ENCODE results near the gene STK40.

DNA sequence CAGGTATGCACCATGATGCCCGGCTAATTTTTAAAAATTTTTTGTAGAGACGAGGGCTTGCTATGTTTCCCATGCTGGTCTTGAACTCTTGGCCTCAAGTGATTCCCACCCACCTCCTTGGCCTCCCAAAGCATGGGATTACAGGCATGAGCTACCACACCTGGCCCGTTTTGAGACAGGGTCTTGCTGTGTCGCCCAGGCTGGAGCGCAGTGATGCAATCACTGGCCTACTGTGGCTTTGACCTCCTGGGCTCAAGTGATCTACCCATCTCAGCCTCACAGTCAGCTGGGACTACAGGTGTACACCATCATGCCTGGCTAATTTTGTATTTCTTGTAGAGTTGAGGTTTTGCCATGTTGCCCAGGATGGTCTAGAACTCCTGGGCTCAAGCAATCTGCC is 87.1 kb downstream of the STK40 start:
- TF ChIP-seq, protein P1, sequence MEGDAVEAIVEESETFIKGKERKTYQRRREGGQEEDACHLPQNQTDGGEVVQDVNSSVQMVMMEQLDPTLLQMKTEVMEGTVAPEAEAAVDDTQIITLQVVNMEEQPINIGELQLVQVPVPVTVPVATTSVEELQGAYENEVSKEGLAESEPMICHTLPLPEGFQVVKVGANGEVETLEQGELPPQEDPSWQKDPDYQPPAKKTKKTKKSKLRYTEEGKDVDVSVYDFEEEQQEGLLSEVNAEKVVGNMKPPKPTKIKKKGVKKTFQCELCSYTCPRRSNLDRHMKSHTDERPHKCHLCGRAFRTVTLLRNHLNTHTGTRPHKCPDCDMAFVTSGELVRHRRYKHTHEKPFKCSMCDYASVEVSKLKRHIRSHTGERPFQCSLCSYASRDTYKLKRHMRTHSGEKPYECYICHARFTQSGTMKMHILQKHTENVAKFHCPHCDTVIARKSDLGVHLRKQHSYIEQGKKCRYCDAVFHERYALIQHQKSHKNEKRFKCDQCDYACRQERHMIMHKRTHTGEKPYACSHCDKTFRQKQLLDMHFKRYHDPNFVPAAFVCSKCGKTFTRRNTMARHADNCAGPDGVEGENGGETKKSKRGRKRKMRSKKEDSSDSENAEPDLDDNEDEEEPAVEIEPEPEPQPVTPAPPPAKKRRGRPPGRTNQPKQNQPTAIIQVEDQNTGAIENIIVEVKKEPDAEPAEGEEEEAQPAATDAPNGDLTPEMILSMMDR (IDR thresholded peaks at IDR 0.05) = no peak
- no peak for TF ChIP-seq POLR2A (IDR thresholded peaks at IDR 0.05)
